Mucosa of descending colon (tissue), 3 donors: ENCODE results near the gene CD300LG. TPM values are rescaled to one million over a fixed set of nuclear protein-coding genes. Genes with fewer than 3 reads are reported as not detected.

ENCODE experiments used
- ATAC-seq: fragments of 200-7000 bp; cut with Tn5 transposase; one replicate; pipeline ENCODE4 v1.9.1; 2020; ENCODE audit warnings: mild to moderate bottlenecking, moderate library complexity
- DNase-seq, 3 donors: peaks; one replicate each; pipeline ENCODE4 v3.0.0-alpha.2; 2020
- H3K36me3 ChIP-seq: fragments of 200-600 bp; one replicate; pipeline ENCODE4 v1.8.0; 2021; ENCODE audit warnings: low read depth, mild to moderate bottlenecking
- H3K4me1 ChIP-seq: fragments of 200-600 bp; one replicate; pipeline ENCODE4 v1.8.0; 2021; ENCODE audit warnings: low read depth, mild to moderate bottlenecking
- H3K4me3 ChIP-seq: fragments of 200-600 bp; one replicate; pipeline ENCODE4 v1.8.0; 2021; ENCODE audit warnings: mild to moderate bottlenecking
- H3K9me3 ChIP-seq: fragments of 200-600 bp; one replicate; pipeline ENCODE4 v1.8.0; 2021; ENCODE audit warnings: mild to moderate bottlenecking
- CTCF ChIP-seq: fragments of 200-600 bp; IDR thresholded peaks from one replicate; pipeline ENCODE4 v1.8.0; 2022; ENCODE audit warnings: antibody characterized with exemption, mild to moderate bottlenecking
- intact Hi-C, 2 donors: fragments of 100-400 bp; cut with DNase I in 1 of 2; cut with micrococcal nuclease in 1 of 2; formaldehyde crosslinking; loops; one replicate each; pipeline versions ENCODE4 v1.11.0 to v1.11.1; 2022; cut with DNase I, micrococcal nuclease
- total RNA-seq, 3 donors: library from RNA; stranded (reverse); fragmentation: NEBNext Ultra II Directional in 2 of 3; extraction: Animal tissue kit (Norgen Biotek cat#: 25700) in 2 of 3; gene quantifications; one replicate each; pipeline versions ENCODE4 v1.2.1 to v1.2.4, GENCODE V29; 2021 to 2023
- donor health status: DM: no; HTN: no; CAD: no; lungs with moderate emphysema.
- donor health status: DM: no; HTN: no; CAD: no.
- donor health status: DM: no; HTN: yes; CAD: no.

Gene CD300LG
- total RNA-seq, 3 donors from 2014 or later: 1.3 TPM; not detected in 2

DNA sequence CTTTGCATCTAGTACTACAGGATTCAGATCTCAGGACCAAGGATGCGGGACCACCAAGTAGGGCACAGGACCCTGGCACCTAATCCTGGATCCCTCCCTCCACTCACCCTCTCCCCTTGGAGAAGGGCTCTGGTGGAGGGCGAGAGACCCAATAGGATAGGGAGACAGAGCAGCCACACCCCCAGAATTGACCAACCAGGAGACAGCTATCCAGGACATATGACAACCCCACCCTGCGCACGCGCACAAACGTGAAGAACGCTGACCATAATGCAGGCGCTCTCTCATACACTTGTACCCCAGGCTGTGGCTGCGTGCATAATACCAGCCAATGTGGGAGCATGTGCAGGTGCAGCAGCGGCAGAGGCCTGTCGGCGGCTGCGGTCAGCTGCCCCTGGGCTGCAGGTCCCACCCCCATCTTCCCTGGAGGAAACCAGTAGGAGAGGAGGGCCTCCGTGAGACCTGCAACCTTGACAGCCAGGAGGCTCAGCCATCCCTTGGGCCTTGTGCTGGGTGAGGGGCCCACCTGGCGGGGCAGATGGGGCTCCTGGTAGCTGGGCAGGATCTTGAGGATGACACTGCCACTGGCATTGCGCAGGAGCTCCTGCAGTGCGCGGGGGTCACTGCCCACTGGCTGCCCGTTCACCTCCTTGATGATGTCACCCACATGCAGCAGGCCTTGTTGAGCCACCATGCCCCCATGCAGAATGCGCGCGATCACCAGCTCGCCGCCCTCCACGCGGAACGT lies 35.0 kb downstream of the CD300LG start:
- intact Hi-C loops: no loop called here
- Histone ChIP-seq H3K4me1 (peaks cover 8% of the 10 kb centered on the region), H3K9me3 (no peaks in the 10 kb centered on the region), H3K36me3 (no peaks in the 10 kb centered on the region), H3K4me3 (no peak overlapping the region)
- DNase-seq: no peak
- TF ChIP-seq CTCF: no peak
- no peak for ATAC-seq

DNA sequence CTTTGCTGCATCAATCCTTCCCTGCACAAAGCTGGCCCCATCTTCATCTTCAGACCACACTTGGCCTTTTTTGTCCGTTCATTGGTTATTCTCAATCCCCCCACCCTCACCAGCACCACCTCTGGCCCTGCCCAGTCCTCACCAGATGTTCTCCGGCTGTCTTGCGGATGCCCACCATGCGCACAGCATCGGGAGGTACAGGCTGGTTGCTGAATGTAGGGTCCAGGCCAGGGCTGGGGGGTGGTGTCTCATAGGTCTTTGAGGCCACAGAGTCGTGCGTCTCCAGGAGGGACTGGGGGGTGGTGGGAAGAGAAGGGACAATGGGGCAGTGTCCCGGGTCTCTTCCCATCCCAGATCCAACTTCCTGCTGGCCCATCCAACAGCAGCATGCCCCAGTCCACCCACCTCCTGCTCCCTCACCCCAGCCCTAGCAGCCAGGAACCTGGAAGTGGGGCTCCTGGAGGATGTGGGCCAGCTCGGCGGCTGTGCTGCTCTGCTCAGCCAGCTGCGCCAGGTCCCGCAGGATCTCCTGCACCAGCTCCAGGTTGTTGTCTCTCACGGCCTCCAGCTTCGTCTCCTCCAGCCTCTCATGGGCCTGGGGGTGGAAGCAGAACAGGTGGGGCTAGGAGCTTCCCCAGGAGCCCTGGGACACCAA lies 35.9 kb downstream of the CD300LG start:
- intact Hi-C loops: no loop called here
- Histone ChIP-seq H3K4me3 (no peak overlapping the region), H3K9me3 (no peaks in the 10 kb centered on the region), H3K36me3 (no peaks in the 10 kb centered on the region), H3K4me1 (peaks cover 8% of the 10 kb centered on the region)
- DNase-seq (no peak), ATAC-seq (no peak)
- TF ChIP-seq CTCF: no peak

DNA sequence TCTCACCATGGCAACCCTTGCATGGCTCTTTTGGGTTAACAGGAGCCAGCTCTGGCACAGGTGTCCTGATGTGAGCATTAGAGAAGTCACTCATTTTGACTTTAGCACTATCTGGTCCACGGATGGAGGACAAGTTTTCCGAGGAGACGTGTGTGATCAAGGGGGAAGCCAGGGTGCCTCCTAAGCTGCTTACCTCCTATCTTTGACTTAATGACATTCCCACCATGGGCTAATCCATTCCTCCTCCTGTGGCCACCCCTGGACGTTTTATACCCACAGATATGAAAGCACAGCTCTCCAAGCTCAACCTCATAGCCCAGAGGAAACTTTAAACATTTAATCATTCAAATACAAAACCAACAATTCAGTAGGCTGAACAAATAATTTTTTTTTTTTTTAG lies 41.6 kb downstream of the CD300LG start:
- DNase-seq: no peak
- Histone ChIP-seq H3K4me3 (no peak overlapping the region), H3K36me3 (no peaks in the 10 kb centered on the region), H3K4me1 (no peaks in the 10 kb centered on the region), H3K9me3 (no peaks in the 10 kb centered on the region)
- TF ChIP-seq CTCF: no peak
- no peak for ATAC-seq
- intact Hi-C loops: no loop called here

DNA sequence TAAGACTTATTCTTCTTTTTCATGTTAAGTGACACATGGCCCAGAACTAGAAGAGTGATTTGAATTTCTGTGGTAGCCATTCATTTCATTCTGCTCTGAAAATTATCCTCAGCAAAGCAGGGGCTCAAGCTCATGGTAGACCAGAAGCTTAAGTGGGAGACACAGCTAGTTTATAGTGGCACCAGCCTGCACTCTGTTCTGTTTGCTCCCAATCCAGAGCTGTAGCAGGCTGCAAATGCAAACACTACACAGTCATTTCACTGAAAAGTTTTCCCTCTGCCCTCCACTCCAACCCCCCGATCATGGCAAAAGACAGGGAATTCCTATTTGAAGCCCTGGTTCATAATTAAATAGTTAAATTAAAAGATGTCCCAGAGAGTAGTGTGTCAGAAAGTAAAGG lies 43.3 kb downstream of the CD300LG start:
- Histone ChIP-seq H3K36me3 (no peaks in the 10 kb centered on the region), H3K4me1 (no peaks in the 10 kb centered on the region), H3K4me3 (no peak overlapping the region), H3K9me3 (no peaks in the 10 kb centered on the region)
- ATAC-seq (no peak), DNase-seq (no peak)
- intact Hi-C loops: no loop called here
- TF ChIP-seq CTCF: no peak

- Histone ChIP-seq H3K36me3 (no peaks in the 10 kb centered on the region), H3K4me1 (no peaks in the 10 kb centered on the region), H3K4me3 (no peak overlapping the region), H3K9me3 (no peaks in the 10 kb centered on the region)
- ATAC-seq (no peak), DNase-seq (no peak)
- no peak for TF ChIP-seq CTCF
- intact Hi-C loops: no loop called here
Observed at GRCh38 chr17:43891851-43892646, 45.1 kb downstream of the CD300LG start.
